GM19452 (cell line): ENCODE measurements around the gene CBX6.

Source experiments
- ATAC-seq: cut with Tn5 transposase; IDR thresholded peaks from one replicate; pipeline ENCODE4 v1.9.1; 2021; ENCODE audit not compliant: unreplicated experiment

The CBX6 gene

GRCh38 chr22:38823076-38823475, 48.9 kb downstream of the CBX6 start:
- ATAC-seq: no peak

GRCh38 chr22:38820020-38820419, 52.0 kb downstream of the CBX6 start:
- ATAC-seq: no peak

- no peak for ATAC-seq
Observed at GRCh38 chr22:38819387-38819940, 52.6 kb downstream of the CBX6 start.

- ATAC-seq: no peak
Observed at GRCh38 chr22:38817196-38817595, 54.8 kb downstream of the CBX6 start.

GRCh38 chr22:38815842-38816241, 56.2 kb downstream of the CBX6 start:
- ATAC-seq: no peak
